Measurements from ENCODE around the gene CCDC51.
"Not testable (repeated sequence)": the region's sequence is repeated elsewhere in the genome, so short reads cannot be mapped to it uniquely, and the experiment has no call there.

Gene CCDC51

GRCh38 chr3:48474619-48475018, 34.7 kb upstream of the CCDC51 start:
- Histone ChIP-seq H3K4me3 (ENCODE audit: low read length) (no peak overlapping the region), H3K9me3 (ENCODE audit: insufficient read depth, low read length) (no peaks in the 10 kb centered on the region), H3K79me2 (ENCODE audit: low read length) (peaks cover 23% of the 10 kb centered on the region), H4K20me1 (ENCODE audit: insufficient read depth, low read length) (no peaks in the 10 kb centered on the region), H3K9ac (ENCODE audit: low read length) (no peak overlapping the region), H3K4me2 (ENCODE audit: low read length) (no peak overlapping the region), H3K27ac (ENCODE audit: low read length) (no peak overlapping the region), H3K4me1 (ENCODE audit: low read length) (peaks cover 21% of the 10 kb centered on the region), H3K27me3 (ENCODE audit: low read depth, low read length) (no peaks in the 10 kb centered on the region), H2AFZ (ENCODE audit: low read depth, low read length) (no peak overlapping the region), H3K36me3 (replicated peaks; ENCODE audit: low read depth, low read length) (peaks cover 4% of the 10 kb centered on the region)
- TF ChIP-seq CTCF (IDR thresholded peaks at IDR 0.05; ENCODE audit: low read depth, low read length): no peak
- no peak for TF ChIP-seq EZH2phosphoT487 (IDR thresholded peaks at IDR 0.05; ENCODE audit: low read depth)

- Histone ChIP-seq H3K4me1 (ENCODE audit: low read length) (peaks cover 21% of the 10 kb centered on the region), H3K79me2 (ENCODE audit: low read length) (peaks cover 29% of the 10 kb centered on the region)
- not testable (repeated sequence) for H3K4me3 ChIP-seq (ENCODE audit: low read length); H4K20me1 ChIP-seq (ENCODE audit: insufficient read depth, low read length); H3K9ac ChIP-seq (ENCODE audit: low read length); H3K36me3 ChIP-seq (replicated peaks; ENCODE audit: low read depth, low read length); H3K27me3 ChIP-seq (ENCODE audit: low read depth, low read length); H3K9me3 ChIP-seq (ENCODE audit: insufficient read depth, low read length); H3K4me2 ChIP-seq (ENCODE audit: low read length); H3K27ac ChIP-seq (ENCODE audit: low read length); H2AFZ ChIP-seq (ENCODE audit: low read depth, low read length)
Measured at GRCh38 chr3:48474031-48474430, 34.1 kb upstream of the CCDC51 start.

GRCh38 chr3:48473617-48473952, 33.7 kb upstream of the CCDC51 start:
- no peaks in the 10 kb centered on the region for H3K9me3 ChIP-seq (ENCODE audit: insufficient read depth, low read length)
- peak overlapping the region; percentile 81 for H3K4me3 ChIP-seq (ENCODE audit: low read length)
- TF ChIP-seq CTCF (IDR thresholded peaks at IDR 0.05; ENCODE audit: low read depth, low read length) (no peak), EZH2phosphoT487 (IDR thresholded peaks at IDR 0.05; ENCODE audit: low read depth) (no peak)
- peak overlapping the region; percentile 72 for H2AFZ ChIP-seq (ENCODE audit: low read depth, low read length)
- H3K4me2 ChIP-seq (ENCODE audit: low read length): peak overlapping the region; percentile 93
- peak overlapping the region; percentile 30; the same call in 1 of the 2 replicates for H3K9ac ChIP-seq (ENCODE audit: low read length)
- H3K79me2 ChIP-seq (ENCODE audit: low read length): peaks cover 33% of the 10 kb centered on the region
- peaks cover 10% of the 10 kb centered on the region for H3K36me3 ChIP-seq (replicated peaks; ENCODE audit: low read depth, low read length)
- H3K27ac ChIP-seq (ENCODE audit: low read length): peak overlapping the region; percentile 89
- peaks cover 21% of the 10 kb centered on the region for H3K4me1 ChIP-seq (ENCODE audit: low read length)
- H3K27me3 ChIP-seq (ENCODE audit: low read depth, low read length): no peaks in the 10 kb centered on the region
- H4K20me1 ChIP-seq (ENCODE audit: insufficient read depth, low read length): no peaks in the 10 kb centered on the region

- peak overlapping the region; percentile 81 for H3K4me3 ChIP-seq (ENCODE audit: low read length)
- H3K9me3 ChIP-seq (ENCODE audit: insufficient read depth, low read length): no peaks in the 10 kb centered on the region
- H3K36me3 ChIP-seq (replicated peaks; ENCODE audit: low read depth, low read length): peaks cover 14% of the 10 kb centered on the region
- peak overlapping the region; percentile 94 for H3K9ac ChIP-seq (ENCODE audit: low read length)
- TF ChIP-seq CTCF (IDR thresholded peaks at IDR 0.05; ENCODE audit: low read depth, low read length) (peak; percentile 53), EZH2phosphoT487 (IDR thresholded peaks at IDR 0.05; ENCODE audit: low read depth) (no peak)
- H2AFZ ChIP-seq (ENCODE audit: low read depth, low read length): peak overlapping the region; percentile 72
- no peaks in the 10 kb centered on the region for H4K20me1 ChIP-seq (ENCODE audit: insufficient read depth, low read length)
- peak overlapping the region; percentile 93 for H3K4me2 ChIP-seq (ENCODE audit: low read length)
- H3K4me1 ChIP-seq (ENCODE audit: low read length): peaks cover 21% of the 10 kb centered on the region
- peaks cover 38% of the 10 kb centered on the region for H3K79me2 ChIP-seq (ENCODE audit: low read length)
- peak overlapping the region; percentile 89 for H3K27ac ChIP-seq (ENCODE audit: low read length)
- no peaks in the 10 kb centered on the region for H3K27me3 ChIP-seq (ENCODE audit: low read depth, low read length)
Measured at GRCh38 chr3:48472923-48473616, 33.2 kb upstream of the CCDC51 start.
